Stimulated activated CD4-positive, alpha-beta T cell treated with anti-CD3 and anti-CD28 coated beads, Interleukin-15, amount 100 ng/mL, for 1 hour (primary cell): Measurements from ENCODE around the gene GPS2.

ENCODE experiments used
- DNase-seq, 2 donors: peaks; one replicate each; pipeline ENCODE4 v3.0.0-alpha.2; 2020; ENCODE audit warnings: low read depth in 1 of 2, low spot score in 1 of 2

Gene GPS2

DNA sequence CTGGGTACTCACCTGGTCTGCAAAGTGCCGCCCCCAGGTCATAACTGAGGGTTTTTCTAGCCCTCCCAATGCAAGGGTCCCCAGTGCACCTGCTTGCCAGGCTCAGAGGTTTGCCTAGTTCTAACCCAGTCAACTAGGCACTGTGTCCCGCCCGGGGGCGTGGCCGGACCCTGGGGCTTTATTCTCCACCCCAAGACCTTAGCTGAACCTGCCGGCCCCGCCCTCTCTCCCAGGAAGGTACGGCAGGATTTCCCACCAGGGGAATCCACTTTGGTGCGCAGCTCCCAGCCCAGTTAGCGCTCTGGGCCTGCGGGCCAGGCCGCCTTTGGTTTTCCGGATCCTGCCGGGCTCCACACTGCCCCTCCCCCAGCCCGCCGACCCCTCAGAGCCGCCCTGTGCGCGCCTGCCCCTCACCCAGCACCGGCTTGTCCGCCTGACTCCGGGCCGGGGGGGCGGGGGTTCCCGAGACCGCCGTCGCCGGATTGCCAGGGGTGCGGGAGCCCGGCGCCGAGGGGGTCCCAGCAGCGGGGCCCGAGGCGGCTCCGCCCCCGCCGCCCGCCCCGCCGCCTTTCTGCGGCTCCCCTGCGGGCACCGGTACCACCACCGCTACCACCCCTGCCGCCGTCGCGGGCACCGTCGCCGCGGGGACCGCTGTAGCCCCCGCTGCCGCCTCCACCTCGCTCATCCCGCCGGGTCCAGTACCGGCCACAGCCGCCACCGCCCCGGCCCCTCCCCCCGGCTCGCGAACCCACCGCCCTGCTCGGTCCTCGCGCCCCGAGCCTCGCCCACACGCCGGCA lies 21.1 kb downstream of the GPS2 start:
- DNase-seq = no peak

DNA sequence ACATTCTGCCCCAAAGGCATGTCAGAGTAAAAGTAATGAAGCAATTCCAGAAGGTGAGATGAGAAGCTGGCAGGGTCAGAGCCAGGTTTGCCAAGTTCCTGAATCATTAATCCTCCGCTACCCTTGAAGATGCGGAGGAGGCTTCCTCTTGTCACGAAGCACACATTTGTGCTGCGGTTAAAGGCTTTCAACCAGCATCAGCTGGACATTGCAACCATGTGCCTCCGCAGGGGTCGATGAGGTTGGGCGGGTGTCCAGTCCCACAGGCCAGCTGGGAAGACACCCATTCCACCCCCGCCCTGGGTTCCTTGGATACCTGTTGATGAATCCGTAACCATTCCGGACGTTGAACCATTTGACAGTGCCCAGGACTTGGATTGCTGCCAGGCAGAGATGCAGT lies 22.0 kb downstream of the GPS2 start:
- DNase-seq = no peak

DNA sequence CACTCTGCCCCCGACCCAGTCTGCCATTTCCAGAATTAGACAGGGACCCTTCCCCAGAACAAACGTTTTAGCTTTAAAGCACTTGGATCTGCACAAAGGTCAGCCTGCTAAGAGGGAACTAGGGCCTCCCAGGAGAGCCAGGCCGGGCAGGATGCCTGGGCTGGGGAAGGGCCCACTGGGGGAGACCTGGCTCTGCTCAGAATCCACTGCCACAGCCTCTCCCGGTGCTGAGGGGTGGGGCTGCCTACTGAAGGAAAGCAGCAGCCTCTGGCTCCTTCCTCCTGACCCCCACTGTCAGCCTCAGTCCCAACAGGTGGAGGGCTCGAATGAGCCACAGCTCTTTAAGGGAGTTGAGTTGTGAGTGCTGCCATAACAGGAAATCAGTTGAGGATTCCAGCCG lies 22.4 kb downstream of the GPS2 start:
- no peak for DNase-seq

DNA sequence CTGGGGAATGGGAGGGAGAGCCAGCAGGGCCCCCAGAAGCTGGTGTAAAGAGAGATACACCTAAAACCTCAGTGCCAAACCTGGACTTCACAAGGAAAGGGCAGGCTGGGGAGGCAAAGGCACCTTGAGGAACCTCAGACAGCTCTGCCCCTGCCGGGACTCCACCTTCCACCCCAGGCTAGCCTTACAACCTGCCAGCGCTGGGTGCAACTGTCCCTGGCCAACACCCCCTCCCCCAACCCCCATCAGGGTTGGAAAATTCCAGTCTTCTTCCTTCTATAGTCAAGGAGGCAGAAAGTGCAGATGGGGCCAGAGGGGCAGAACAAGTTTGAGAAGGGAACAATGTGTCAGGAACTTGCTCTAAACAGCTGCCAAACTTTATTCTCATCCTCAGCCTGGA lies 23.0 kb downstream of the GPS2 start:
- DNase-seq = no peak

DNA sequence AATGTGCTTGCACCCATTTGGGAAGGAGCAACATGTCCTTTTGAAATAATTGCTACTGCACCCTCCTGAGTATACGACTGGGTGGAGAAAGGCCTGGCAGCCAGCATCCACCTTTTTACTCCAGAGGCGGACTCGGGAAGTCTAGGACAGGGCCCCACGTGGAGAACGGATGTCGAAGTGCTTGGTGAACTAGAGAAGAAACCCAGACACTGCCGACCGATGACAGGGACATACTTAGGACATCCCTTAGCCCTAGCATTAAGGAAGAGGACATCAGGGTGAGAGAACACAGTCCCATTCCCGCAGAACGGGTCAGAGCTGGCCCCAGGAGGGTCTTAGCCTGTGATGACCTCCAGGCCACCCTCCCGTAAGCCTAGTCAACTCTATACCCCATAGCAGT lies 24.5 kb downstream of the GPS2 start:
- no peak for DNase-seq

DNA sequence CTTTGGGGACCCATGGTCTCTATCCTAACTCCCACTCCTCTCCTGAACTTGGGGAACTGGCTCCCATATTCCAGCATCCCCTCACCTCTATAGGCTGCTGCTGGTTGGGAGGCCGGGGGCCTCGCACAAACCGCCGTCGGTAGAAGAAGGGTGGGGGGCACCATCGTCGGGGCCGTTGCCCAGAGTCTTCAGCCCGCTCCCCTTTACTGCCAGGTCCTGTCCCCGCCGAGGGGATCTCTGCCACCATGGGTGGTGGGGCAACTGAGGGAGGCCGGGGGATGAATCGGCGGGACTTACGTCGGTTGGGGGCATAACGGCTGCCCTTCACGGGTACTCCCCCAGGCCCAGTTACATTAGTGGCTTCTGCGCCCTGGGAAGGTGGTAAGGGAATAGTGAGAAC lies 25.0 kb downstream of the GPS2 start:
- DNase-seq = no peak

DNA sequence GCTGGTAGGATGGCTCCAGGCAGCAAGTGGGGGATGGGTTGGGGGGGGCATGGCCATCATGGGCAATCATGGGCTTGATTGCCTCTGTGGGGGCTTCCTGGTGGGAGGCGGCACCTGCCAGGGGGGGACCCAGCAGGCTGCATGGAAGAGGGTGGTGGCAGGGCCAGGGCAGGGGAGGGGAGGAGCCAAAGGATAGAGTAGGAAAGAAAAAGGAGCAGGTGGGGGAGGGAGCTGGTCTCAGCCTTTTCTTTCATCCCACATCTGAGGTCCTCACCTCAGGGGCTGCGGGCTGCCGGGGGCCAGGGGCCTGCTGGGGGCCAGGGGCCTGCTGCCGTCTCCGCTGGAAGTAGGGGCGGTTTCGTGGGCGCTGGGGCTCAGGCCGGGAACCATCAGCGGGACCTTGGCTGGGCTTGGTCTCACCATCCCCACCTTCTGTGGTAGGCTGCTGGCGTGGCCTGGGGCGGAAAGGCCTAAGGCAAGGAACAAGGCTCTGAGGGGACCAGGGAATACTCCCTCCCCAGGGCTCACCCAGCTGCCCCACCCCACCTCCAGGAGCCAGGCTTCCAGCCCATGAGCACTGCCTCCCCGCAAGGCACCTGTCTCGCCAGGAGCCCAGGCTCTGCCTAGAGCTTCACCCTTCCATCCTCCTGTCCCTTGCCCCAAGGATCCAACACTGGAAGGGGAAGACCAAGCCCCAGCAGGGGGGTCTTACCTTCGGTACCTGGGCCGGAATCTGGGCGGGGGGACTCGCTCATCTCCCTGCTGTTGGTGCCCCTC lies 25.7 kb downstream of the GPS2 start:
- DNase-seq = no peak

DNA sequence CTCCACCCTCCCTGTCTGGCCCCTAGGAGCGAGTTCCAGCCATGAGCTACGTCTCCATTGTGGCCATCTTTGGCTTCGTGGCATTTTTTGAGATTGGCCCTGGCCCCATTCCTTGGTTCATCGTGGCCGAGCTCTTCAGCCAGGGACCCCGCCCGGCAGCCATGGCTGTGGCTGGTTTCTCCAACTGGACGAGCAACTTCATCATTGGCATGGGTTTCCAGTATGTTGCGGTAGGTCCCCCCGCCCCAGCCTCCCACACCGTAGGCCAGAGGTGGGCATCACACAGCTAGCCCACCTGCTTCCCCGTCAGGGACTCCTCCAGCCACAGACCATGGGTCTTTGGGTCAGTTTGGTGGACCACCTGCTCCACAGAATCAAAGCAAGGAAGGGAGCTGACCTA lies 29.5 kb downstream of the GPS2 start:
- no peak for DNase-seq

DNA sequence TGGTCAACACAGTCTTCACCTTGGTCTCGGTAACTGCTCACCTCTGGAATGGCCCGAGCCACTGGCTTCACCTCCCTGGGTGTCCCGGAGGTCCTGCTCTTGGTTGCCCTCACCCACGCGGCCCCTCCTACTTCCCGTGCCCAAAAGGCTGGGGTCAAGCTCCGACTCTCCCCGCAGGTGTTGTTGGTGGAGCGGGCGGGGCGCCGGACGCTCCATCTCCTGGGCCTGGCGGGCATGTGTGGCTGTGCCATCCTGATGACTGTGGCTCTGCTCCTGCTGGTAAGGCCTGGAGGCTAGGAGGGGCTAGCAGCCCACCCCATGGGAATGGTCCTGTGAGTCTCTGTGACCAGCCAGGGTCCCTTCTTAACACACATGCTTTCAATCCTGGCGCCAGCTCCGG lies 30.2 kb downstream of the GPS2 start:
- no peak for DNase-seq

DNA sequence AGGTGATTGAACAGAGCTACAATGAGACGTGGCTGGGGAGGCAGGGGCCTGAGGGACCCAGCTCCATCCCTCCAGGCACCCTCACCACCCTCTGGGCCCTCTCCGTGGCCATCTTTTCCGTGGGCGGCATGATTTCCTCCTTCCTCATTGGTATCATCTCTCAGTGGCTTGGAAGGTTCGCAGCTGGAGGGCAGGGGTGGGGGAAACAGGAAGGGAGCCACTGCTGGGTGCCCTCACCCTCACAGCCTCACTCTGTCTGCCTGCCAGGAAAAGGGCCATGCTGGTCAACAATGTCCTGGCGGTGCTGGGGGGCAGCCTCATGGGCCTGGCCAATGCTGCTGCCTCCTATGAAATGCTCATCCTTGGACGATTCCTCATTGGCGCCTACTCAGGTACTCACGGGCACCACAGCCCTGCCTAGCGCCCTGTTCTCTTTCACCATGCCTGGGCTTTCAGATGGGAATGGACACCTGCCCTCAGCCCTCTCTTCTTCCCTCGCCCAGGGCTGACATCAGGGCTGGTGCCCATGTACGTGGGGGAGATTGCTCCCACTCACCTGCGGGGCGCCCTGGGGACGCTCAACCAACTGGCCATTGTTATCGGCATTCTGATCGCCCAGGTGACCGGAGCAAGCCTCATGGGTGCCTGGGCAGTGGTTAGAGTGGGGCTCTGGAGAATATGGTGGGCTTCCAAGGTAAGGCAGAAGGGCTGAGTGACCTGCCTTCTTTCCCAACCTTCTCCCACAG lies 31.5 kb downstream of the GPS2 start:
- DNase-seq = no peak

DNA sequence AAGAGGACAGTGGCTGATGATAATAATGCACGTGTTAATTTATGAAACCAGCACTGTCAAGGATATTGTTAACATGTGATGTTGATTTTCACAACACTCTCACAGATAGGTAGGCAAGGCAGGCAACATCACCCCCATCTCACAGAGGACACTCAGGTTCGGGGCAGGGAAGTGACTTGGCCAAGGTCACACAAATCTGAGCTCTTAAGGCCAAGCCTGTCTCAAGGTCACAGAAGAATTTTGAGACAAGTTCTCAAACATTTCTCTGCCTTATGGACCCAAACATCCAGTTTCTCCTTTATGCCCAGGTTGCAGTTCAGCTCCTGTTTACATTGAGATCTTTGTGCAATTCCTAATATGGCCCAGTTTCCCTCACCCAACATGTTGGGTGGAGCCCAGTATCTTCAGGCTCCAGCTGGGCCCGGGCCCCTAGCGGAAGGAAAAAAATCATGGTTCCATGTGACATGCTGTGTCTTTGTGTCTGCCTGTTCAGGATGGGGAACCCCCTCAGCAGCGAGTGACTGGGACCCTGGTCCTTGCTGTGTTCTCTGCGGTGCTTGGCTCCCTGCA lies 32.3 kb downstream of the GPS2 start:
- DNase-seq = no peak

DNA sequence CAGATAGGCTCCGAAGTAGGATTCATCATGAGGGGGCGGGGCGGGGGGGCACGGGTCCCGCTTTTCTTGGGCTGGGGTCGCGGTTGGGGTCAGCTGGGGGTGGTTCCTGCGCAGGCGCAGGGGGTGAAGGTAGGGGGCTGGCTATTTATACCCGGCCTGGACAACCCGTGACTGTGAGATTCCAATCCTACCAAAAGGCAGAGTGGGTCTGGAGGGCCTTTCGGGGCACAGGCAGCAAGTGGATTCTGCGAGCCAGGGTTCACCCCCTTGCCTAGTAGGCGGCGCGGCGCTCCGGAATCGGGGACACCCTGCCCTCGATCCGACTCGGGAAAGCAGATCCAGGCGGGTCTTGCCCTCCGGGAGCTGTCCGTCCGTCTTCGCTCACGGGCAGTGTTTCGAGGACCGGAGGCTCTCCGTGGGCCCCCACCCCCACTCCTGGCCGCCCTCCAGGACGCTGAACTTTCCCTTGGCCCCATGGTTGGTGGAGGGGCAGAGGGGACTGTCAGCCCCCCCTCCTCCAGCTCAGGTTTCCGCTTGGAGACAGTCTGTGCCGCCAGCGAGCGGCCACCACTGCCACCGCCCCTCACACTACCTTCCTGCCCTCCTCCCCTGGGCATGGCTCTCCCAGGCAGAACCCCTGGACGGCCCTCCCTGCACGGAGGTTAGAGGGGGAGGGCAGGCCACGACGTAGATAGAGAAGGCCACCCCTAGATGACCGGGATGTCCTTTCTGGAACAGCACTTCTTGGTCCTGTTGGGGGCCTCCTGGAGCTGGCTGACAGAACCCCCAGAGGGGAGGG lies 33.0 kb downstream of the GPS2 start:
- DNase-seq = no peak

DNA sequence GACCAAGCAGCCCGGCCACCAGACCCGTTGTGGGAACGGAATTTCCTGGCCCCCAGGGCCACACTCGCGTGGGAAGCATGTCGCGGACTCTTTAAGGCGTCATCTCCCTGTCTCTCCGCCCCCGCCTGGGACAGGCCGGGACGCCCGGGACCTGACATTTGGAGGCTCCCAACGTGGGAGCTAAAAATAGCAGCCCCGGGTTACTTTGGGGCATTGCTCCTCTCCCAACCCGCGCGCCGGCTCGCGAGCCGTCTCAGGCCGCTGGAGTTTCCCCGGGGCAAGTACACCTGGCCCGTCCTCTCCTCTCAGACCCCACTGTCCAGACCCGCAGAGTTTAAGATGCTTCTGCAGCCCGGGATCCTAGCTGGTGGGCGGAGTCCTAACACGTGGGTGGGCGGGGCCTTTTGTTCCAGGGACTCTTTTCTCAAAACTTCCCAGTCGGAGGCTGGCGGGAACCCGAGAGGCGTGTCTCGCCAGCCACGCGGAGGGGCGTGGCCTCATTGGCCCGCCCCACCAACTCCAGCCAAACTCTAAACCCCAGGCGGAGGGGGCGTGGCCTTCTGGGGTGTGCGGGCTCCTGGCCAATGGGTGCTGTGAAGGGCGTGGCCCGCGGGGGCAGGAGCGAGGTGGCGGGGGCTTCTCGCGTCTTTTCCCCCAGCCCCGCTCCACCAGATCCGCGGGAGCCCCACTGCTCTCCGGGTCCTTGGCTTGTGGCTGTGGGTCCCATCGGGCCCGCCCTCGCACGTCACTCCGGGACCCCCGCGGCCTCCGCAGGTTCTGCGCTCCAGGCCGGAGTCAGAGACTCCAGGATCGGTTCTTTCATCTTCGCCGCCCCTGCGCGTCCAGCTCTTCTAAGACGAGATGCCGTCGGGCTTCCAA lies 33.8 kb downstream of the GPS2 start, which contains the start of gene SLC2A4:
TSS of gene SLC2A4 (plus strand) at position 645 of the 879 bp plus-strand sequence. CDS start at position 862, 217 bp downstream.
- DNase-seq = peak; percentile 64 to 87

DNA sequence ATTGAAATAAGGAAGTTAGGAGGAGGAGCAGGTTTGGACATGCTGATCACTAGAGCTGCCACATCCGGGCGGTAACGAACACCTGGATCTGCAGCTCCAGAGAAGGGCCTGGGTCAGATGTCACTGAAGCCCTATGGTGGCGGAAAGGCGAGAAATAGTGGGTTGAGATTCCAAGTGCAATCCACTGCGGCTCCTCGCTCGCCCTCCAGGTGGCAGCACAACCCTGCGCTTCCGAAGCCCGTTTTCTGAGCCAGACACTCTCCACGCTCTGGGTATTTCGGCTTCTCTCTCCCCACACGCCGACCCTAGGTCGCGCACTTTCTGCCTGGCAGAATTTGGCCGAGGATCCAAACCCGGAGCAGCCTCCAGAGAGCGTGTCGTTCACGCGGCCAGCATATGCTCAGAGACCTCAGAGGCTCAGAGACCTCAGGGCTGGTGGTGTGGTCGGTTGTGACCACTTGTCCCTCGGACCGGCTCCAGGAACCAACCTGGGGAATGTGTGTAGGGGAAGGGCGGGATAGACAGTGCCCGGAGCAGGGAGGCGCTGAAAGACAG lies 34.6 kb downstream of the GPS2 start:
- DNase-seq = peak; percentile 76 to 77

DNA sequence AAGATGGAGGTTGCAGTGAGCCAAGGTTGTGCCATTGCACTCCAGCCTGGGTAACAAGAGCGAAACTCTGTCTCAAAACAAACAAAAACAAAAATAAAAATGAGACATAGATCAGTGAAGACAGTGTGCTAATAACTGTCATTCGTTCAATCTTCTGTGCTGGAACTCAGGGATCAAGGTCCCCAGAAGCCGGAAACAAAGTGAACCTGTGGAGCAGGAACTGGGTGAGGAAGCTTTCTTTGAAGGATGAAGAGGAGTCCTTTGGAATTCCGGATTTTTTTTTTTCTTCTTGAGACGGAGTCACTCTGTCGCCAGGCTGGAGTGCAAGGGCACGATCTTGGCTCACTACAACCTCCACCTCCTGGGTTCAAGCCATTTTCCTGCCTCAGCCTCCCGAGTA lies 35.7 kb downstream of the GPS2 start:
- no peak for DNase-seq

DNA sequence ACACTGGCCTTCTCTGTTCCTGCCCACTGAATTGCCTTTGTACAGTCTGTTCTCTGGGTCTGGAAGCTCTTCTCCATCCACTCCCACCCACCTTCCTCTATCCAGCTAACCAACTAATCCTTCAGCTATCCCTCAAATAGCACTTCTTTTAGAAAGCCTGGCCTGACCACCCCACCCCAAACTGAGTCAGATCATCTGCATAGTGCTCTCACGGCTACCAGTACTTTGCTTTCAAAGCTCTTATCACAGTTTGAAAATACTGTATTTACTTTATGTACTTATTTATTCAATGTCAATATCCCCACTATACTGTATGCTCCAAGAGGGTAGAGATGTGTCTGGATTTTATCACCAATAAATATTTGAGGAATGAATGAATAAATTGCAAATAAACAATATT lies 48.4 kb downstream of the GPS2 start:
- DNase-seq = no peak

DNA sequence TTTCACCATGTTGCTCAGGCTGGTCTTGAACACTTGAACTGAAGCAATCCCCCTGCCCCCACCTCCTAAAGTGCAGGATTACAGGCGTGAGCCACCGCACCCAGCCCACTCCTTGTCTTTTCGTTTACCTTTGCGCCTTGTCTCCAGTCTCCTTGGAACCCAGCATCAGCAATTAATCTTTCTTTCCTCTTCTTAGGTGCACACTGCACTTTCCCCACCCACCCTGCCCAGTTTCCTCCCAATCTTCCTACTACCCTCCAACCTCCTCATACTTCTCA lies 51.4 kb downstream of the GPS2 start:
- DNase-seq = no peak

DNA sequence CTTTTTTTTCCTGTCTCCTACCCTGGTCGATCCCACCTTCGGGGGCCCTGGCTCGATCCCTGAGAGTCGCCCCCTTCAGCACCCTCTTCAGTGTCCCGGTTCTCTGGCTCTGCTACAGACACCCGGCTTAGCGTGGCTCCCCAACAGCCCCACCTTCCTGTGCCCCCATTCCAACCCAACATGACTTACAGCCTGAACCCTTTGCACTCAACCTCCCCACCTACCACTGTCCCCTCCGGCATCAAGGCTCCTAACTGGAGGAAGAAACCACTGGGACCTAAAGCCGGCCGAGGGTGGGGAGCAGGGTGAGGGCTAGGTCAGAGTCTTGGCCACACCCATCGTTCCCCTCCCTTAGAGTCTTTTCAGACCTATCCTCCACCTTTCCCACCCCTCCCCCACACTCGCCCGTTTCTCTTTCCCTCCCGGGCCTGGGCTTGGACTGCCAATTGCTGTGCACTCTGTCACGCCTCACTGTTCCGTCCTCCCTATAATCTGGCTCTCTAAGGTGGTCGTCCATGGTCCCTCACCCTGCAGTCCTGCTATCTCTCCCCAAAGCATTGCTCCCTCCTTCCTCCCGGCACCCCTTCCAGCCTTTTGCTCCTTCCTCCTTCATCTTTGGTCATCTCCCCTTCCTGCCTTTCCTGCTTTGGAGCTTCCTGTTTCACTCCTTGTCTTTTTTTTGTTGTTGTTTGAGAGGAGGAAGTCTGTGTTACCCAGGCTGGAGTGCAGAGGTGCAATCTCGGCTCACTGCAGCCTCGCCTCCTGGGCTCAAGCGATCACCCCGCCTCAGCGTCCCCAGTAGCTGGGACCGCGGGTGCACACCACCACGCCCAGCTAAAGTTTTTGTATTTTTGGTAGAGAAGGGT lies 52.0 kb downstream of the GPS2 start:
- DNase-seq = no peak
